NCI-H2107 treated with DMSO at 0.1 percent for 48 hours (cell line): ENCODE measurements around the gene DENND1B.

Experiments
- DNase-seq: peaks from one replicate; lab custom pipeline; 2025; ENCODE audit not compliant: unreplicated experiment; lab: John Stamatoyannopoulos, UW

Gene DENND1B

GRCh38 chr1:197472141-197472540 is 303.1 kb downstream of the DENND1B start:
- no peak for DNase-seq

GRCh38 chr1:197471248-197471985 is 303.9 kb downstream of the DENND1B start:
- DNase-seq, result no peak

GRCh38 chr1:197470330-197470729 is 304.9 kb downstream of the DENND1B start:
- DNase-seq, result no peak

GRCh38 chr1:197469620-197470210 is 305.6 kb downstream of the DENND1B start:
- no peak for DNase-seq

GRCh38 chr1:197468543-197469175 is 306.6 kb downstream of the DENND1B start:
- DNase-seq, result no peak

GRCh38 chr1:197467881-197468280 is 307.4 kb downstream of the DENND1B start:
- no peak for DNase-seq

GRCh38 chr1:197466813-197467212 is 308.5 kb downstream of the DENND1B start:
- no peak for DNase-seq

- no peak for DNase-seq
Measured at GRCh38 chr1:197465528-197466327, 309.6 kb downstream of the DENND1B start.

- peak; percentile 43 for DNase-seq
Measured at GRCh38 chr1:197464044-197464443, 311.2 kb downstream of the DENND1B start.

GRCh38 chr1:197463142-197463541 is 312.1 kb downstream of the DENND1B start:
- DNase-seq, result peak; percentile 69

- no peak for DNase-seq
Measured at GRCh38 chr1:197462539-197462938, 312.7 kb downstream of the DENND1B start.
